Umbilical cord (tissue), 2 donors: ENCODE measurements around the gene WAPL. TPM values are rescaled to one million over a fixed set of nuclear protein-coding genes. Genes with fewer than 3 reads are reported as not detected.
A peak's percentile ranks its signal among the peaks of the same experiment; 100 is the strongest.
"Not testable (repeated sequence)": the region's sequence is repeated elsewhere in the genome, so short reads cannot be mapped to it uniquely, and the experiment has no call there.

ENCODE experiments used
- DNase-seq: peaks from one replicate; pipeline ENCODE4 v3.0.0-alpha.2; 2015; ENCODE audit warnings: low spot score
- total RNA-seq: library from RNA; depleted of rRNA; stranded (reverse); fragments of >200 nt; gene quantifications from one replicate; pipeline ENCODE4 v1.2.3, GENCODE V29; 2014; ENCODE audit warnings: low replicate concordance; ENCODE audit not compliant: insufficient read depth

Gene WAPL, protein sequence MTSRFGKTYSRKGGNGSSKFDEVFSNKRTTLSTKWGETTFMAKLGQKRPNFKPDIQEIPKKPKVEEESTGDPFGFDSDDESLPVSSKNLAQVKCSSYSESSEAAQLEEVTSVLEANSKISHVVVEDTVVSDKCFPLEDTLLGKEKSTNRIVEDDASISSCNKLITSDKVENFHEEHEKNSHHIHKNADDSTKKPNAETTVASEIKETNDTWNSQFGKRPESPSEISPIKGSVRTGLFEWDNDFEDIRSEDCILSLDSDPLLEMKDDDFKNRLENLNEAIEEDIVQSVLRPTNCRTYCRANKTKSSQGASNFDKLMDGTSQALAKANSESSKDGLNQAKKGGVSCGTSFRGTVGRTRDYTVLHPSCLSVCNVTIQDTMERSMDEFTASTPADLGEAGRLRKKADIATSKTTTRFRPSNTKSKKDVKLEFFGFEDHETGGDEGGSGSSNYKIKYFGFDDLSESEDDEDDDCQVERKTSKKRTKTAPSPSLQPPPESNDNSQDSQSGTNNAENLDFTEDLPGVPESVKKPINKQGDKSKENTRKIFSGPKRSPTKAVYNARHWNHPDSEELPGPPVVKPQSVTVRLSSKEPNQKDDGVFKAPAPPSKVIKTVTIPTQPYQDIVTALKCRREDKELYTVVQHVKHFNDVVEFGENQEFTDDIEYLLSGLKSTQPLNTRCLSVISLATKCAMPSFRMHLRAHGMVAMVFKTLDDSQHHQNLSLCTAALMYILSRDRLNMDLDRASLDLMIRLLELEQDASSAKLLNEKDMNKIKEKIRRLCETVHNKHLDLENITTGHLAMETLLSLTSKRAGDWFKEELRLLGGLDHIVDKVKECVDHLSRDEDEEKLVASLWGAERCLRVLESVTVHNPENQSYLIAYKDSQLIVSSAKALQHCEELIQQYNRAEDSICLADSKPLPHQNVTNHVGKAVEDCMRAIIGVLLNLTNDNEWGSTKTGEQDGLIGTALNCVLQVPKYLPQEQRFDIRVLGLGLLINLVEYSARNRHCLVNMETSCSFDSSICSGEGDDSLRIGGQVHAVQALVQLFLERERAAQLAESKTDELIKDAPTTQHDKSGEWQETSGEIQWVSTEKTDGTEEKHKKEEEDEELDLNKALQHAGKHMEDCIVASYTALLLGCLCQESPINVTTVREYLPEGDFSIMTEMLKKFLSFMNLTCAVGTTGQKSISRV (N-terminal part only)
- total RNA-seq = 36.4 TPM

GRCh38 chr10:86521678-86522509, at the start of gene WAPL:
Gene WAPL, minus strand, starts transcription at chr10:86521792. Its CDS starts 3,723 bp downstream, at chr10:86518069.
- peak; percentile 97 for DNase-seq

- no peak for DNase-seq
These were observed 47.7 kb upstream of the WAPL start for GRCh38 chr10:86569335-86569734.

- not testable (repeated sequence) for DNase-seq
These were observed 44.9 kb upstream of the WAPL start for GRCh38 chr10:86566518-86566917.

DNA sequence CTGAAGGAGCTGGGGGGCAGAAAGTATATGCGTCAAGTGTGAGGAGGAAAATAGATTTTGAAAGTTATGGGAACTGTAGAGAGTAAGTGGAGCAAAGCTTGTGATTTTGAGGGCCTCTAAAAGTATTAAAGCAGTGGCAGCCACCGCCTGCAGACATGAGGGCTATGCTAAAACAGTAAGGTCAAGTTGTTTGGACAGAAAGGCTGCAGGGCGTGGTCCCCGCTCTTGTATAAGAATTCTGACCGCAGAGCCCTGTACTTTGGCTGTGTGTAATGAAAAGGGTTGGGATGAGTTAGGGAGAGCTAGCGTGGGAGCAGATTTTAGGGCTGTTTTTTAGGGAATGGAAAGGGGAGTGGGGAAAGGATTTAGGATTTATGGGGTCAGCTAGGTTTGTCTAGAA, 41.7 kb upstream of the WAPL start:
- DNase-seq = not testable (repeated sequence)

DNA sequence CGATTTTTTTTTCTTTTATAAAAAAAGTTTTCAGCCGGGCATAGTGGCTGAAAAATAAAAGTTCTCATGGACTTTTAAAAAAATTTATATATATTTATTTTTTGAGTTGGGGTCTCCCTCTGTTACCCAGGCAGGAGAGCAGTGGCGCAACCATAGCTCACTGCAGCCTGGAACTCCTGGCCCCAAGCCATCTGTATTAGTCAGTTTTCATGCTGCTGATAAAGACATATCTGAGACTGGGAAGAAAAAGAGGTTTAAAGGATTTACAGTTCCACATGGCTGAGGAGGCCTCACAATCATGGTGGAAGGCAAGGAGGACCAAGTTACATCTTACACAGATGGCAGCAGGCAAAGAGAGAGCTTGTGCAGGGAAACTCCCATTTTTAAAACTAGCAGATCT, 37.1 kb upstream of the WAPL start:
- DNase-seq = not testable (repeated sequence)

- DNase-seq = no peak
These were observed 35.5 kb upstream of the WAPL start for GRCh38 chr10:86556933-86557649.

GRCh38 chr10:86556532-86556931, 34.9 kb upstream of the WAPL start:
- DNase-seq = peak; percentile 21

DNA sequence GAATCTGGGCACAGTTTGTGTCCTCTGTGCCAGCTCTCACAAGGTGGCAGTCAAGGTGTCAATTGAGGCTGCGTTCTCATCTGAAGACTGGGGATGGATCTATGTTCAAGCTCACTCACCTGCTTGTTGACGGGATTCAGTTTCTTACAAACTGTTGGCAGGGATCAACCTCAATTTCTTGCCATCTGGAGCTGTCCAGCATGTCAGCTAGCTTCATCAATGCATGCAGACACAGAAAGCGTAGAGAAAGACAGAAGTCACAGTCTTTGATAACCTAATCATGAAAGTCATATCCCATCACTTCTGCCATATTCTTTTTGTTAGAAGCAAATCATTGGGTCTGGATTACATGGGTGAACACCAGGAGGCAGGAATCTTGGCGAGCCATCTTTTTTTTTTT, 32.0 kb upstream of the WAPL start:
- DNase-seq = no peak

DNA sequence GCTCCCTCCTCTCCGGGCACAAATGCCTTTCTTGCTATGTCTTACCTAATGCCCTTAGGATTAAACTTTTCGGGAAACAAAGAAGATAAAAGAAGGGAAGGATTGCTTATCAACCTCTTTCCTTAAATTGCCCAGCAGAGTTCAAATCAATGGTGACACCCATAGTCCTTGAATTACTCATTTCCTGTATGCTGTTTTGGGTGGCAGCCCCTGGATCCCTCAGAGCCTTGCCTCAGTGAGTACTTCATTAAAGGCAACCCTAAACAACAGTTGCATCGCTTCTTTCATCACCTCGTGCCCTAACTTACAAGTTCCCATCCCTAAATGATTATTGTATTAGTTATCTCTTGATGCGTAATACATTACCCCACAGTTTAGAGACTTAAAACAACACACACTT, 31.6 kb upstream of the WAPL start:
- DNase-seq = no peak

DNA sequence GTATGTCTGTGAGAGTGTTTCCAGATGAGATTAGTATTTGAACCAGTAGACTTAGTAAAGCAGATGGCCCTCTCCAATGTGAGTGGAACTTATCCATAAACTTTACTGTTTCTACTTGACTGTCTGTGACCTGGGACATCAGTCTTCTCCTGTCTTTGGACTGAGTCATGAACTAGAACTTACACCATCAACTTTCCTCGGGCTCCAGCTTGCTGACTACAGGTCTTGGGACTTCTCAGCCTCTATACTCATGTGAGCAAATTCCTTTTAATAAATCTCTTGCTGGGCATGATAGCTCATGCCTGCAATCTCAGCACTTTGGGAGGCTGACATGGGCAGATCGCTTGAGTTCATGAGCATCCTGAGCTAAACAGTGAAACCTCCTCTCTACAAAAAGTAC, 25.7 kb upstream of the WAPL start:
- no peak for DNase-seq

DNA sequence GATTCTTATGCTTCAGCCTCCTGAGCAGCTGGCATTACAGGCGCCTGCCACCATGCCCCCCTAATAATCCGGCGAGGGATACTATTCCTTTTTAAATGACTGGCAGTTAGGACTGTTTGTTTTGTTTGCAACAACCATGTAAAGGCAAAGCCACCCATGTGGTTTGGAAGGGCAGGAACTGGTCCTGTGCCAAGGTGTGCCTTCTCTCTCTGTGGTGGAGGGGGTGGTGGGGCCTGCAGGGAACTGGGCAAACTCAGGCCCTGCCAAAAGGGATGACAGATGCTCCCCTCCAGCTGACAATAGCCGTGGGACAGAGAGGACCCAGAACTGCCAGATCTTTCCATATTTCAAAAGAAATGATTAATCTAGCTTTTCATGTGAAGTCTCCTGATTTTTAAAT, 23.5 kb upstream of the WAPL start:
- DNase-seq = no peak

DNA sequence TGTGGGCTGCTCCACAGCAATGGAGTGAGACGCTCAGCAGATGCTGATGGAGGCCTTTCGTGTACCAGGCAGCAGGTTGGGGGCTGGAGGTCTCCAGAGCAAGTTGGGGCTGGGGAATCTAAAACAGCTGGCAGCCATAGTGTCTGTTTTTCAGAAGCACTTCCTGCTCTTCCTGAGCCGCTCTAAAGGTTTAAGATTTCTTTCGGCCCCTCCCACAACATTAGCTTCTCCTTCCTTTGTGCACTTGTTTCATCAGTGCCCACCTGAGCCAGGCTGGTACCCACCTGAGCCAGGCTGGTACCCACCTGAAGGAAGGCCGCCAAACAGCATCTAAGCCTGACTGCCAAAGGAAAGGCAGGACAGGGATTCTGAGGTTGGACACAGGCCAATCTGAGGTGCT, 18.4 kb upstream of the WAPL start:
- DNase-seq = no peak

- DNase-seq = no peak
These were observed 17.0 kb upstream of the WAPL start for GRCh38 chr10:86538547-86538946.

GRCh38 chr10:86538040-86538439, 16.4 kb upstream of the WAPL start:
- not testable (repeated sequence) for DNase-seq

DNA sequence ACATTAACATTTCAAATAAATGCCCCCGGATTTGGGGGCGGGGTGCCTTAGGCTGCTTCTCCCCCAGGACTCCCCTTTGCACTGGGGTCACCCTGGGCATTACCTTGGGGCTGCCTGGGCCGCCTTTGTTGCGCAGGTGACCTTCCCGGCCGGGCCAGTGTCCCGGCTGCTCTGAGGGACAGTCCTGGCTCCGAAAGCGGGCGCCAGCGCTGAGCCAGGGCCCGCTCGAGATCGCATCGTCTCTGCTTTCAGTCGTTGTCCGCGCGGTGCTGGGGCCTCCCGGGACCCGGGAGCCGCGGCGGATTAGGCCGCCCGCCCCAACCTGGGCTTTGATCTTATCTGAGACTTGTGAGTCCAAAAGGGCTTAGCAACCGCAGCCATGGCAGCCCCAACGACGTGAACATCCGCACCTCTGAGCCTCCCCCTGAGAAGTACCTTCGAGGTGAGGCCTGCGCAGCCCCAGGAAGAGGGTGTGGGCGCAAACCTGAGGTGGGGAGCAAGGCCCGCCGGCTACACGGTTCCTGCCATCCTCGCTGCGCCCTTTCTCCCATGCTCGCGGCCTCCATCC, 14.8 kb upstream of the WAPL start:
- no peak for DNase-seq

DNA sequence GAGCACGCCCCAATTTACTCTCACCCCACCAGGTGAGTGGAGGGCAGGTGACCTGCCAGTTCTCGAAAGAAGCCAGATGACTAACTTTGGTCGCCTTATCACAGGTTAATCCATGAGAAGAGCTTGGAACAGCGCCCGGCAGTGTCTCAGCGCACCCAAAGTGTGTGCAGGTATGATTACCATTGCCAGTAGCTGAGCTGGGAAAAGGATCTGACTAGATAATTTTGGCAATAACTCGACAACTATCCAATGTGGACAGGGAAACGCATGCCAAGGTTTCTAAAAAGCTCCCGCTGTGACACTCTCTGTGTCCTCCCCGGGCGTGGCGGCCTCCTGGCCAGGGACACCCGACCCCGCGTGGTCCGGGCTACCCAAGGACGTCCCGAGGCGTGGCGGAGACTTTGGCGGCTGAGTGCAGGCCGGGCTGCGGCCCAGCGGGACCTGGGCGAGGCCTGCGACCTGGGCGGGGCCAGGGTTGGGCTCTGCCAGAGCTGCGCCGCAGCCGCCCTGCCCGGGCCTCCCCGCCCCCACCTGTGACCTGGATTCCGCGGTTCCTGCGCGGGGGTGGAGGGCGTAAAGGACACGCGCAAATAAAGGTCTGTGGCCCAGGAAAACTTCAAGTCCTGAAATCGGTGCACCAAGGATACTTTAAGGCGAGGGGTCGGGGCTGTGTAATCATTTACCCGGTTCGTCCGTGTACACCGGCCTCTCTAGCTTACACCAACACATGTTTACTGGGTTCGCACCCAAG, 13.7 kb upstream of the WAPL start:
- no peak for DNase-seq

DNA sequence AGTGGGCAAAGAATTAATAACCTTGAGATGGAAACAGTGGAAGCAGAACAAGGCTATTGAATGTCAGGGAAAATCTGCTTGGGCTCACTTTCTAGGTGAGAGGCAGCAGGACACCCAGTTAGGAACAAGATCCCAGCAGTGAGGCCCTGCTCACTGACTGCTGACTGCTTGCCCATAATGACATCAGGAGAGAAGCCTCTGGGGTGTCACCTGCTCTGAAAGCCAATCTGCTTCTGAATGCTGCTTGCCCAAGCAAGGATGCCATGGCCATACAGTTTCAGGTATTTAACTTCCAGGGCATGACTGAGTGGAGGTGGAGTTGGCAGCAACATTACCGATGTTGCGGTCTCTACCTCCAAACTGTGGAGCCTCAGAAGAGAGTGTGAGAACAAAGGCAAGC, 11.7 kb upstream of the WAPL start:
- no peak for DNase-seq

DNA sequence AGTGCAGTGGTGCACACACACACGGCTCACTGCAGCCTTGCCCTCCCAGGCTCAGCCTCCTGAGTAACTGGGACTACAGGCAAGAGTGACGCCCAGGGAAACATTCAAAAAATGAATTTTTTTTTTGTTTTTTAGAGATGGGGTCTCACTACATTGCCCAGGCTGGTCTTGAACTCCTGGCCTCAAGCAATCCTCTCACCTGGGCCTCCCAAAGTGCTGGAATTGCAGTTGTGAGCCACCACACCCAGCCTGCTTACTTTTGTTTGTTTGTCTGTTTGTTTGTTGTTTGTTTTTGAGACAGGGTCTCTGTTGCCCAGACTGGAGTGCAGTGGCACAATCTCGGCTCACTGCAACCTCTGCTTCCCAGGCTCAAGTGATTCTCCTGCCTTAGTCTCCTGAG, 7.1 kb upstream of the WAPL start:
- DNase-seq = not testable (repeated sequence)

DNA sequence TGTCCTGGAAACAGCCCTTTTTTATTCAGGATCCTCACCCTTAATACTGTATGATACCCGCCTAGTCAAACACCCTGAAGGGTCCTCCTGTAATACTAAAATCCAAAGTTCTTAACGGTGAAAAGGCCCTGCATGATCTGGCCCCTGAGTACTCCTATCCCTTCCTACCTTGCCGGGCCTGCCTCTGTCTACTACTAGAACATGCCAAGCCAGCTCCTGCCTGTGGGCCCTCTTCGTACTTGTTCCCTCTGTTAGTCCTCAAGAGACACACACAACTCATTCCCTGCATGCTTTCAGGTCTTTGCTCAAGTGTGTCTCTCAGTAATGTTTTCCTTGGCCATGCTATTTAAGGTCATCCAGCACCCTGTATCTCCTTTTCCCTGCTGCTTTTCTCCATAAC, 5.0 kb upstream of the WAPL start:
- DNase-seq = no peak
